EL (cell line): Measurements from ENCODE around the gene HNRNPF.

Experiments
- DNase-seq: peaks from one replicate; pipeline ENCODE4 v3.0.0-alpha.2; 2016

Gene HNRNPF

GRCh38 chr10:43374194-43374593 is 34.8 kb downstream of the HNRNPF start:
- no peak for DNase-seq

GRCh38 chr10:43373461-43373860 is 35.5 kb downstream of the HNRNPF start:
- no peak for DNase-seq

- DNase-seq, result no peak
Observed at GRCh38 chr10:43372765-43373361, 36.1 kb downstream of the HNRNPF start.

GRCh38 chr10:43371418-43371817 is 37.6 kb downstream of the HNRNPF start, which contains the start of gene FXYD4:
Gene FXYD4 (plus strand): TSS chr10:43371636. CDS start chr10:43373747, 2,111 bp downstream.
- DNase-seq, result no peak

- DNase-seq, result no peak
Observed at GRCh38 chr10:43370671-43371215, 38.2 kb downstream of the HNRNPF start.

- DNase-seq, result no peak
Observed at GRCh38 chr10:43369921-43370320, 39.1 kb downstream of the HNRNPF start.

- DNase-seq, result no peak
Observed at GRCh38 chr10:43365001-43365400, 44.0 kb downstream of the HNRNPF start.

GRCh38 chr10:43362191-43362839 is 46.7 kb downstream of the HNRNPF start:
- peak; percentile 86 for DNase-seq

- DNase-seq, result no peak
Observed at GRCh38 chr10:43361547-43362190, 47.3 kb downstream of the HNRNPF start.

- no peak for DNase-seq
Observed at GRCh38 chr10:43360086-43360485, 48.9 kb downstream of the HNRNPF start.

GRCh38 chr10:43355749-43356371 is 53.1 kb downstream of the HNRNPF start:
- DNase-seq, result peak; percentile 79

- DNase-seq, result no peak
Observed at GRCh38 chr10:43354879-43355380, 54.1 kb downstream of the HNRNPF start.

GRCh38 chr10:43354330-43354635 is 54.7 kb downstream of the HNRNPF start:
- DNase-seq, result no peak

- DNase-seq, result no peak
Observed at GRCh38 chr10:43353495-43354329, 55.3 kb downstream of the HNRNPF start.

- DNase-seq, result no peak
Observed at GRCh38 chr10:43352951-43353350, 56.0 kb downstream of the HNRNPF start.

GRCh38 chr10:43351301-43351700 is 57.7 kb downstream of the HNRNPF start:
- no peak for DNase-seq

GRCh38 chr10:43350686-43351085 is 58.3 kb downstream of the HNRNPF start:
- DNase-seq, result no peak

- DNase-seq, result no peak
Observed at GRCh38 chr10:43350156-43350555, 58.8 kb downstream of the HNRNPF start.

GRCh38 chr10:43348511-43349312 is 60.3 kb downstream of the HNRNPF start:
- DNase-seq, result peak; percentile 81

- no peak for DNase-seq
Observed at GRCh38 chr10:43347997-43348396, 61.0 kb downstream of the HNRNPF start.

GRCh38 chr10:43344051-43344450 is 64.9 kb downstream of the HNRNPF start:
- DNase-seq, result no peak

GRCh38 chr10:43343126-43343525 is 65.9 kb downstream of the HNRNPF start:
- DNase-seq, result no peak
